AG08396 (cell line): ENCODE results near the gene ZMYM2.

Source experiments
- DNase-seq: peaks from one replicate; pipeline ENCODE4 v3.0.0; 2012; ENCODE audit warnings: low spot score, mixed read lengths

The ZMYM2 gene

DNA sequence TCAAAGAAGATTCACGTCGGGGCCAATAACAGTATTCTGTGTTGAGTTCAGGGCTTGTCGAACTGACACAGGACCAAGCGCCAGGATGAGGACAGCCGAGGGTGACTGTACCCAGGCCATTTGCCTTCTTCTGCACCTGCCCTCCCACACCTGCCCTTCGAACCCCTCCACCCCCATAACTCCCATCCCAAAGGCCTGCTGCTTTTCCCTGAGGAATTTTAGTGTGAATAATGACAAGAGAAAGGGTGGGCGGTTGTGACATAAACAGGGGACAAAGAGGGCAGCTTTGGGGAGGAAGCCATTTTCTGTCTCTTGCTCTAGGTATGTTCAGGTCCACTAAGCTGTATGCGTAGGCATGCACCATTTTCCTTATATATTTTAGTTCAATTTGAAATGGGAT is 176.2 kb downstream of the ZMYM2 start:
- no peak for DNase-seq

DNA sequence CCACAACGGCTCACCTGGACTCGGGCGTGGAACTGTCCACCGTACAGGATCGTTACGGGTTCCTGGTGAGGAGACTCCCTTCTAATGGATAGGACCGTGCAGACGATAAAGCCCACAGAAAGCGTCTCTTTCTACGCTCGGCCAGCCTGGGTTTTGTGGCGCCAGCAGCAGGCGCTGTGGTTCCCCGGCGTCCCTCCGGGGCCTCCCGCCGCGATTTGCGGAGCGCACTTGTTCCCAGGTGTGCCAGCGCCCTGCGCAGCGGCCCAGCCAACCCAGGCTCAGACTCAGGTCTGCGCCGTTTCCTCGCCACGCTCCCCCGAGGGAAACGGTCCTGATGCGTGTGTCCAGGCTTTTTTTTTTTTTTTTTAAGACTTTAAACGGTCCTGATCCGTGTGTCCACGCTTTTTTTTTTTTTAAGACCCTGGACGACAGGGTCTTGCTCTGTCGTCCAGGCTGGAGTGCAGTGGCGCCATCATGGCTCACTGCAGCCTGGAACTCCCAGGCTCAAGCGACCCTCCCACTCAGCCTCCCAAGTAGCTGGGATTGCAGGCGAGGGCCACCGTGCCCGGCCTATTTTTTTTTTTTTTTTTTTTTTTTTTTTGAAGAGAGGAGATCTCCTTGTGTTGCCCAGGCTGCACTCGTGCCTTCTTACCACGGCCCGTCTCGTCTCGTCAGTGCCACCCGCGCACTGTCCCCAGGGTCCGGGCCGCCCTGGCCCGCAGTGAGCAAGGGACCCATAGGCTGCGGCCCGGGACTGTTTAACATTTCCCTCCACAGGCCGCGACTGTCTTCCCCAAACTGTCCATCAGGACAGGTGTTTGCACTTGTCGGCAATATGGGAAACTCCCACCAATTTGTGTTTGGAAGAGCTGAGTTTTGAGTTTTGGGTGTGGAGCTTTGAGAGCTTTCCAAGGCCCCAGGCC is 178.5 kb downstream of the ZMYM2 start:
- no peak for DNase-seq

DNA sequence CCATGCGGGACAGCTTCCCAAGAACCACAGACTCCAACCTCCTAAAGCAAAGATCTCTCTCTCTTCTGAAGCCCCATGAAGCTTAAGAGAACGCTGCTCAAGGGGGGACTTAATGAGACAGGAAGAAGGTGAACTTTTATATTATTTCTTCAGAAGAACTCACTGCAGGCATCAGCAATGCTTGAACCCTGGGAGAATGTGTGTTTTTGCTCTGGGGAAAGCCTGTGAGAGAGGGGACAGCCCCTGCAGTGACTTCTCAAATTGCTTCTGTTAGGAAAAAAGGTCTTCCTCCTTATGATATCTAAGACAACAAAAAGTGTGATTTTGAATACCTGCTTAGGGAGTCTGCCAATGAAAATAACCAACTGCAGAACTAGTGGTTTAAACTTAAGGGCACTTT is 179.3 kb downstream of the ZMYM2 start:
- DNase-seq: no peak

DNA sequence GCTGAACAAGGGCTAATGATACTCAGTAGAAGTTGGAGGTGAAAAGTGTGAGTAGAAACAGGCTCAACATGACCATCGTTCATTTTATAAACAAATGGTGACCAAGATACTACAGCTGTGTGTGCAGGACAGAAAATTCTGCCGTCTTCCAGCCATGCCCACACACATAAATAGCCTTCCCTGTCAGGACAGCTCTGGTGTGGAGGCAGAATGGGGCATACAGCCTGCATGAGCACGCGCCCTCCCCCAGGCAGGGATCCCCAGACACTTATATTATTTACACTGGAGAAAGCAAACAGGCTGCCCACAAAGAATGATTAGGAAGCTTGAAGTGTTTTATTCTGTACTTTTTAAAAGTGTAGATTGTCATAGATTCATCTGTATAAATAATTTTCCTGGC is 182.0 kb downstream of the ZMYM2 start:
- DNase-seq: no peak
